Ovary (tissue), 3 donors: Measurements from ENCODE around the gene NID1.

Experiments used
- CTCF ChIP-seq, 3 donors: fragments of 450-650 bp in 2 of 3; fragments of 200-600 bp in 1 of 3; IDR thresholded peaks; one replicate each; pipeline versions ENCODE4 v1.5.1 to v1.8.0; 2016 to 2022; ENCODE audit warnings: antibody characterized with exemption in 3 of 3, mild to moderate bottlenecking in 1 of 3
- EP300 ChIP-seq: sonication (generic); formaldehyde crosslinking; IDR thresholded peaks from one replicate; pipeline ENCODE4 v1.6.1; 2017; ENCODE audit warnings: antibody characterized with exemption
- donor health status: DM: no; HTN: no; CAD: no.

DNA sequence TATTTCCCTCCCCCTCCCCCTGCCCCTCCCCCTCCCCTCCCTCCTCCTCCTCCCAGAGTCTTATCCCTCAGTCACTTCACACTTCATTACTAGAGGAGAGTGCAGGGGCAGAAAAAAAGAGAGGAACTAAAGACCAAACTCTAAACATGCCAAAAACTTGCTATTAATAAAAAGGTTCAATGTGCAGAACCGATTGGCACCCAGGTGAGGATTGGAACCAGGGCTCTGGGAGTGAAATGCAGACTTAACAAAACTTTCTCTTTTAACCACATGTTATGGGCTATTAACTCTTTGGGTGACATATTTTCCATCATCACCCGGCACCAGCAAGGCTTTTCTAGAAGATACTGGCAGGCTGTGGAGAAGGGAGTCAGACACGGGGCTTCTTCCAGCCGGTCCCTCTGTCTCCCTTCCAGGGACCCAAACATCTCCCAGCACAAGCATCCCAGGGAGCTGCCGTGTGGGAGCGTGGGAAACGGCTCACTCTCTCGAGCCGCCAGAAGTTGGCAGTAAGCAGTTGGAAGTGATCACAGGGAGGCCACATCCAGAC is 13.6 kb downstream of the NID1 start:
- TF ChIP-seq EP300 (no peak), CTCF (IDR thresholded peaks at IDR 0.05) (no peak)
